ENCODE results near the gene MEGF11. TPM values are rescaled to one million over a fixed set of nuclear protein-coding genes. Genes with fewer than 3 reads are reported as not detected.
"Not testable (repeated sequence)": the region's sequence is repeated elsewhere in the genome, so short reads cannot be mapped to it uniquely, and the experiment has no call there.

Gene MEGF11
- polyA plus RNA-seq, 2 of the 4 experiments (the other 2 are of a cell fraction) = 0.25 to 0.31 TPM

DNA sequence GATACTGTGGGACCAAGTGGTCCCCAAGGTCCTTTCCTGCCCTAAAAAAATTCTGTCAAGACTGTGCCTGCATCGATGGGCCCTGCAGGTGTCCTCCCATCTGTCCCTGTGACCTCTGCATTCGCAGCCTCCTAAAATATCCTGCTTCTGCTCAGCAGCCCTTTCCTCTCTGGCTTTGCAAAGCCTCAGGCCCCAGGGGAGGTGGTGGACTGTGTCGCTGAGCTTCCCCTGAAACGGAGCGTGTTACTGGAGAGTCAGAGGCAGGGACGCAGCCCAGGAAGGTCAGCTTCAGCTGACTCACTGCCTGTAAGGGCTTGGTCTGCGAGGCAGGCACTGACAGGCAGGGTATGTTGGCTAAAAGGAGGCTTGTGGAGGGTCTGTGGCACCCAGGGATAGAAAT is 274.2 kb downstream of the MEGF11 start:
- ChIA-PET CTCF (interaction anchor here (0.9 to 7.0 kb wide), 16 partner anchors 10 to 313 kb away, joined by 3 to 50 read pairs (median 4); partner anchors contain the start of gene DIS3L), POLR2A (interaction anchor here (0.6 kb wide), 1 partner anchor 359 kb away, joined by 3 read pairs; no protein-coding TSS in a partner anchor)

DNA sequence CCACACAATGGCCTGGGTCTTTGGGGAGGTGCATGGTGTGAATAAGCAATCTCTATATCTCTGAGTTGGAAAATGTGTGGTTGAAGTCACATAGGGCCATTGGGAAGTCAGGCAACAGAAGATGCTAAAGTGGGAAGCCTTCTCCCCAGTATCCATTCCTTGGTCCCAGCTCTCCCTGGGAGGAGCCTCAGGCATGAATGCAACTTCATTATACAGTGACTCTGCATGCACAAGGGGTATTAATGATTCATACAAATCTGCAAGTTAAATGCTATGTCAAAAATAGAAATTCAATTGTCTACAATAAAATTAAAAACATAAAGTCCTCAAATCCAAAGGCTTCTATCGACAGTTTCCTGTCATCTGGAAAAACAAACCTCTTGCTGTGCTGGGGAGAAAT is 275.4 kb downstream of the MEGF11 start:
- TF ChIP-seq CBX2 (IDR thresholded peaks at IDR 0.05; ENCODE audit: borderline replicate concordance, low read depth) (no peak), NPAS2 (CRISPR knock-in tag; IDR thresholded peaks at IDR 0.05; ENCODE audit: borderline replicate concordance) (no peak), FOSL2 (IDR thresholded peaks at IDR 0.05) (no peak), FOSL2 (CRISPR knock-in tag; IDR thresholded peaks at IDR 0.05) (no peak), BHLHE40 (IDR thresholded peaks at IDR 0.05; ENCODE audit: low read depth, low read length) (no peak), HOXB5 (CRISPR knock-in tag; IDR thresholded peaks at IDR 0.05) (no peak), TP53 (CRISPR knock-in tag; IDR thresholded peaks at IDR 0.05) (no peak), RFX5 (IDR thresholded peaks at IDR 0.05) (no peak), KDM5A (IDR thresholded peaks at IDR 0.05) (no peak), MAFK (IDR thresholded peaks at IDR 0.05; ENCODE audit: partially characterized antibody) (no peak), CHD2 (IDR thresholded peaks at IDR 0.05; ENCODE audit: low read length, partially characterized antibody) (no peak), SMC3 (IDR thresholded peaks at IDR 0.05) (no peak), RNF2 (IDR thresholded peaks at IDR 0.05; ENCODE audit: borderline replicate concordance, low read depth) (no peak)
- TF ChIP-seq, protein P1, sequence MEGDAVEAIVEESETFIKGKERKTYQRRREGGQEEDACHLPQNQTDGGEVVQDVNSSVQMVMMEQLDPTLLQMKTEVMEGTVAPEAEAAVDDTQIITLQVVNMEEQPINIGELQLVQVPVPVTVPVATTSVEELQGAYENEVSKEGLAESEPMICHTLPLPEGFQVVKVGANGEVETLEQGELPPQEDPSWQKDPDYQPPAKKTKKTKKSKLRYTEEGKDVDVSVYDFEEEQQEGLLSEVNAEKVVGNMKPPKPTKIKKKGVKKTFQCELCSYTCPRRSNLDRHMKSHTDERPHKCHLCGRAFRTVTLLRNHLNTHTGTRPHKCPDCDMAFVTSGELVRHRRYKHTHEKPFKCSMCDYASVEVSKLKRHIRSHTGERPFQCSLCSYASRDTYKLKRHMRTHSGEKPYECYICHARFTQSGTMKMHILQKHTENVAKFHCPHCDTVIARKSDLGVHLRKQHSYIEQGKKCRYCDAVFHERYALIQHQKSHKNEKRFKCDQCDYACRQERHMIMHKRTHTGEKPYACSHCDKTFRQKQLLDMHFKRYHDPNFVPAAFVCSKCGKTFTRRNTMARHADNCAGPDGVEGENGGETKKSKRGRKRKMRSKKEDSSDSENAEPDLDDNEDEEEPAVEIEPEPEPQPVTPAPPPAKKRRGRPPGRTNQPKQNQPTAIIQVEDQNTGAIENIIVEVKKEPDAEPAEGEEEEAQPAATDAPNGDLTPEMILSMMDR (IDR thresholded peaks at IDR 0.05) = no peak
- TF ChIP-seq, protein P2, sequence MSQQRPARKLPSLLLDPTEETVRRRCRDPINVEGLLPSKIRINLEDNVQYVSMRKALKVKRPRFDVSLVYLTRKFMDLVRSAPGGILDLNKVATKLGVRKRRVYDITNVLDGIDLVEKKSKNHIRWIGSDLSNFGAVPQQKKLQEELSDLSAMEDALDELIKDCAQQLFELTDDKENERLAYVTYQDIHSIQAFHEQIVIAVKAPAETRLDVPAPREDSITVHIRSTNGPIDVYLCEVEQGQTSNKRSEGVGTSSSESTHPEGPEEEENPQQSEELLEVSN (IDR thresholded peaks at IDR 0.05; ENCODE audit: borderline replicate concordance, low read depth) = no peak
- Histone ChIP-seq H3K4me2 (no peak overlapping the region), H3K27ac (no peak overlapping the region), H3K9me3 (no peaks in the 10 kb centered on the region), H3K4me3 (no peak overlapping the region), H3K4me1 (no peaks in the 10 kb centered on the region; the same call in 2 of the 3 replicates)
- no peak for FAIRE-seq
- 95% methylated on average over 1 of the region's 1 CpG for WGBS (ENCODE audit: missing lambda C conversion rate)
- ChIA-PET CTCF (interaction anchor here (1.2 to 7.0 kb wide), 8 partner anchors 9 to 314 kb away, joined by 4 to 50 read pairs (median 12); partner anchors contain the start of gene DIS3L), POLR2A (interaction anchor here (0.6 kb wide), 1 partner anchor 793 kb away, joined by 3 read pairs; the partner anchor contains the start of gene CLPX)
- DNase-seq (ENCODE audit: low read depth in 1 of 2, low spot score in 1 of 2) = no peak
- no peak for ATAC-seq

More for the DNA sequence above, 274.2 kb downstream of the MEGF11 start:
- no peak overlapping the region for H3K27ac ChIP-seq
- DNase-seq (ENCODE audit: low read depth in 1 of 2, low spot score in 1 of 2) (no peak), ATAC-seq (no peak), FAIRE-seq (no peak)
- no peaks in the 10 kb centered on the region; the same call in 2 of the 3 replicates for H3K4me1 ChIP-seq
- TF ChIP-seq TP53 (CRISPR knock-in tag; IDR thresholded peaks at IDR 0.05) (no peak), POLR2A (IDR thresholded peaks at IDR 0.05; ENCODE audit: low read length) (no peak), ZSCAN20 (CRISPR knock-in tag; IDR thresholded peaks at IDR 0.05) (no peak), NR3C1 (IDR thresholded peaks at IDR 0.05) (no peak), ZC3H11A (IDR thresholded peaks at IDR 0.05) (no peak), MYC (IDR thresholded peaks at IDR 0.05; ENCODE audit: borderline replicate concordance, low read length) (no peak), FOSL2 (IDR thresholded peaks at IDR 0.05) (no peak), FOSL2 (CRISPR knock-in tag; IDR thresholded peaks at IDR 0.05) (no peak), RFX5 (IDR thresholded peaks at IDR 0.05) (no peak), TFCP2L1 (CRISPR knock-in tag; IDR thresholded peaks at IDR 0.05) (no peak), HEYL (CRISPR knock-in tag; IDR thresholded peaks at IDR 0.05) (no peak), NFE2L2 (conservative IDR thresholded peaks at IDR 0.05; ENCODE audit: low read length) (no peak), EHMT2 (IDR thresholded peaks at IDR 0.05; ENCODE audit: low read depth) (no peak), RNF2 (IDR thresholded peaks at IDR 0.05; ENCODE audit: borderline replicate concordance, low read depth) (no peak), HOXB13 (CRISPR knock-in tag; IDR thresholded peaks at IDR 0.05; ENCODE audit: low read depth) (no peak)
- TF ChIP-seq, protein P3, sequence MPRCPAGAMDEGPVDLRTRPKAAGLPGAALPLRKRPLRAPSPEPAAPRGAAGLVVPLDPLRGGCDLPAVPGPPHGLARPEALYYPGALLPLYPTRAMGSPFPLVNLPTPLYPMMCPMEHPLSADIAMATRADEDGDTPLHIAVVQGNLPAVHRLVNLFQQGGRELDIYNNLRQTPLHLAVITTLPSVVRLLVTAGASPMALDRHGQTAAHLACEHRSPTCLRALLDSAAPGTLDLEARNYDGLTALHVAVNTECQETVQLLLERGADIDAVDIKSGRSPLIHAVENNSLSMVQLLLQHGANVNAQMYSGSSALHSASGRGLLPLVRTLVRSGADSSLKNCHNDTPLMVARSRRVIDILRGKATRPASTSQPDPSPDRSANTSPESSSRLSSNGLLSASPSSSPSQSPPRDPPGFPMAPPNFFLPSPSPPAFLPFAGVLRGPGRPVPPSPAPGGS (IDR thresholded peaks at IDR 0.05) = no peak
- TF ChIP-seq, protein P4, sequence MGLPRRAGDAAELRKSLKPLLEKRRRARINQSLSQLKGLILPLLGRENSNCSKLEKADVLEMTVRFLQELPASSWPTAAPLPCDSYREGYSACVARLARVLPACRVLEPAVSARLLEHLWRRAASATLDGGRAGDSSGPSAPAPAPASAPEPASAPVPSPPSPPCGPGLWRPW (IDR thresholded peaks at IDR 0.05) = no peak
- TF ChIP-seq, protein P5, sequence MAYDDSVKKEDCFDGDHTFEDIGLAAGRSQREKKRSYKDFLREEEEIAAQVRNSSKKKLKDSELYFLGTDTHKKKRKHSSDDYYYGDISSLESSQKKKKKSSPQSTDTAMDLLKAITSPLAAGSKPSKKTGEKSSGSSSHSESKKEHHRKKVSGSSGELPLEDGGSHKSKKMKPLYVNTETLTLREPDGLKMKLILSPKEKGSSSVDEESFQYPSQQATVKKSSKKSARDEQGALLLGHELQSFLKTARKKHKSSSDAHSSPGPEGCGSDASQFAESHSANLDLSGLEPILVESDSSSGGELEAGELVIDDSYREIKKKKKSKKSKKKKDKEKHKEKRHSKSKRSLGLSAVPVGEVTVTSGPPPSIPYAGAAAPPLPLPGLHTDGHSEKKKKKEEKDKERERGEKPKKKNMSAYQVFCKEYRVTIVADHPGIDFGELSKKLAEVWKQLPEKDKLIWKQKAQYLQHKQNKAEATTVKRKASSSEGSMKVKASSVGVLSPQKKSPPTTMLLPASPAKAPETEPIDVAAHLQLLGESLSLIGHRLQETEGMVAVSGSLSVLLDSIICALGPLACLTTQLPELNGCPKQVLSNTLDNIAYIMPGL (CRISPR knock-in tag; IDR thresholded peaks at IDR 0.05; ENCODE audit: borderline replicate concordance) = no peak
- H3K4me3 ChIP-seq = no peak overlapping the region
- no peak overlapping the region for H3K4me2 ChIP-seq
- H3K9me3 ChIP-seq = no peaks in the 10 kb centered on the region
- WGBS (ENCODE audit: missing lambda C conversion rate) = 58% methylated on average over 7 of the region's 7 CpGs

DNA sequence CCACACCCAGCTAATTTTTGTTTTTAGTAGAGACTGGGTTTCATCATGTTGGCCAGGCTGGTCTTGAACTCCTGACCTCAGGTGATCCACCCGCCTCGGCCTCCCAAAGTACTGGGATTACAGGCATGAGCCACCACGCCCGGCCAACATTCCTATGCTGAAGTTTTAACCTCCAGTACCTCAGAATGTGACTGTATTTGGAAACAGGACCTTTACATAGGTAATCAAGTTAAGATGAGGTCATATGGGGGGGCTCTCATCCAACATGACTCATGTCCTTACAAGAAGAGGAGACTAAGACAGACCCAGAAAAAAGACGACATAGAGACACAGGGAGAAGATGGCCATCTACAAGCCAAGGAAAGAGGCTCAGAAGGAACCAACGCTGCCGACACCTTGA is 277.4 kb downstream of the MEGF11 start:
- H3K27ac ChIP-seq; POLR2A ChIA-PET; H3K4me1 ChIP-seq; FAIRE-seq; CTCF ChIA-PET; H3K9me3 ChIP-seq; H3K4me3 ChIP-seq; H3K4me2 ChIP-seq; ATAC-seq; DNase-seq (ENCODE audit: low read depth in 1 of 2, low spot score in 1 of 2): not testable (repeated sequence)
- WGBS (ENCODE audit: missing lambda C conversion rate) = 50% methylated on average over 7 of the region's 7 CpGs
